Heart left ventricle (tissue), 16 donors: ENCODE data around the gene FAU. TPM values are rescaled to one million over a fixed set of nuclear protein-coding genes. Genes with fewer than 3 reads are reported as not detected.

ENCODE experiments used
- ATAC-seq, 4 donors: fragments of 200-7000 bp; cut with Tn5 transposase; one replicate each; pipeline ENCODE4 v1.9.1; 2020 to 2022; ENCODE audit warnings: moderate library complexity in 4 of 4, mild to moderate bottlenecking in 3 of 4, moderate number of reproducible peaks in 1 of 4
- DNase-seq, 5 donors: peaks; one replicate each; pipeline ENCODE4 v3.0.0-alpha.2; 2020
- H3K27ac ChIP-seq, 12 donors: fragments of 200-600 bp; sonication (generic) in 4 of 12; one replicate each; pipeline versions ENCODE4 v1.5.0 to v1.8.0; 2016 to 2022; ENCODE audit warnings: mild to moderate bottlenecking in 2 of 12
- H3K27me3 ChIP-seq, 9 donors: fragments of 200-600 bp; sonication (generic) in 2 of 9; one replicate each; pipeline versions ENCODE4 v1.5.1 to v1.8.0; 2016 to 2022; ENCODE audit warnings: mild to moderate bottlenecking in 3 of 9
- H3K36me3 ChIP-seq, 9 donors: fragments of 200-600 bp; sonication (generic) in 2 of 9; one replicate each; pipeline versions ENCODE4 v1.5.0 to v1.8.0; 2018 to 2022; ENCODE audit warnings: mild to moderate bottlenecking in 2 of 9
- H3K4me1 ChIP-seq, 12 donors: fragments of 200-600 bp; sonication (generic) in 4 of 12; one replicate each; pipeline versions ENCODE4 v1.5.0 to v1.8.0; 2016 to 2022; ENCODE audit warnings: mild to moderate bottlenecking in 3 of 12
- H3K4me3 ChIP-seq, 12 donors: fragments of 200-600 bp; sonication (generic) in 4 of 12; one replicate each; pipeline versions ENCODE4 v1.5.0 to v1.8.0; 2017 to 2022; ENCODE audit warnings: mild to moderate bottlenecking in 9 of 12, moderate library complexity in 4 of 12
- H3K9me3 ChIP-seq, 12 donors: fragments of 200-600 bp; sonication (generic) in 4 of 12; one replicate each; pipeline versions ENCODE4 v1.5.0 to v1.8.0; 2016 to 2022; ENCODE audit warnings: mild to moderate bottlenecking in 1 of 12
- POLR2A ChIP-seq, 2 donors: fragments of 450-650 bp; IDR thresholded peaks; one replicate each; pipeline ENCODE4 v1.6.1; 2017; ENCODE audit warnings: antibody characterized with exemption in 2 of 2, mild to moderate bottlenecking in 2 of 2, moderate library complexity in 2 of 2
- WGBS, 4 donors: extraction: QIAGEN DNeasy Blood & Tissue Kit in 2 of 4; methylation state at CpG; one replicate each; pipeline versions ENCODE4 v1.1.5 to v1.1.7; 2013 to 2018; 5-methylcytosine and 5-hydroxymethylcytosine counted together
- intact Hi-C, 10 donors: fragments of 100-400 bp; cut with DNase I; formaldehyde crosslinking; loops; one replicate each; pipeline versions ENCODE4 v1.11.1 to v1.14.2; 2022
- polyA plus RNA-seq, 2 donors: library from polyadenylated mRNA; stranded (reverse); fragments of 200-250 nt; gene quantifications; one replicate each; pipeline ENCODE4 v1.2.3, GENCODE V29; 2013
- total RNA-seq, 9 donors: library from RNA; depleted of rRNA in 2 of 9; stranded (reverse); fragments of >200 nt in 2 of 9; fragmentation: NEBNext Ultra II Directional in 3 of 9; extraction: Animal tissue kit (Norgen Biotek cat#: 25700) in 3 of 9; gene quantifications; one replicate each; pipeline versions ENCODE4 v1.1.0 to v1.2.4, GENCODE V29; 2016 to 2023
- TF ChIP-seq, protein P1 (sequence below), 12 donors: fragments of 200-600 bp; sonication (generic) in 4 of 12; IDR thresholded peaks; one replicate each; pipeline versions ENCODE4 v1.5.0 to v1.8.0; 2018 to 2022; ENCODE audit warnings: antibody characterized with exemption in 12 of 12, mild to moderate bottlenecking in 5 of 12
- donor health status: ischemic (EF 13 %, LVEDD 7.1; RV severe dilation, severe dysfunction).
- donor health status: healthy with polysubstance abuse.
- donor health status: DM: no; HTN: yes; CAD: no.
- donor health status: DM: no; HTN: no; CAD: no.
- donor health status: ischemic (EF 25% LVEDD 6.9; RV normal size, moderate dysfunction).
- donor health status: ischemic (EF 25% LVEDD 5.7; RV mildly dilated, moderate dysfunction).
- donor health status: healthy.
- donor health status: DM: yes; HTN: yes; CAD: no.
- donor health status: ischemic (EF 35%, LVEDD 5.7; RV mildly dilated, moderate dysfunction).
- donor health status: nonischemic (EF 11% LVEDD 7.7; RV severe dilation, severe dysfunction).
- donor health status: DM: yes; HTN: yes; CAD: no.
- donor health status: PGD.
- donor health status: ischemic (EF 29% LVEDD 5.4; RV normal size, mild dysfunction).
- donor health status: nonischemic (EF 23%, LVEDD 6.1; RV moderate dilation, normal function).

FAU gene
- total and polyA plus RNA-seq, 11 donors, result 388 to 1,119 (median 641) TPM

DNA sequence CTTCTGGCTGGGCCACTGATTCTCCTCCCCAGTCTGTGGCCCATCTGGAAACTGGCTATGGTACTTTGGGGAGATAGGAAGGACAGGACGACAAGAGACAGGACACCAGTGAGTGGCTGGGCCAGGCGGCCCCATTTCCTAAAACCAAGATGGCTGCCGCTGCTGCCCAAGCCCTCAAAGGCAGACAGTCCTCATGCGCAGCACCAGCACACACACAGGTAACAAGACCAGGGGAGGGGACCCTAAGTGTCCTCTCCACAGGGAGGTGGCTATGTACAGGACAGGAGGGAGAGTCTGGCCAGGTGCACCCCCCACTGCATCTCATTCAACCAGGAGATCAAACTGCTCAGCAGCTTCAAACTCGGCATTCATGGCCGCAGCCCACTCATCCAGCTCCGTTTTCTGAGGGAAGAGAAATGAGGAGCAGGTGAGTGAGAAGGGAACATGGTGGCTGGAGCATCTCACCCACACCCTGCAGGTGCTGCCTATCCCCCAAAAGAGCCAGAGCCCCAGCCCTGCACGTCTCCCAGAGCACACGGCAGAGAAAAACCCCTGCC, 43.1 kb downstream of the FAU start:
- ATAC-seq (no peak), DNase-seq (no peak)
- Histone ChIP-seq H3K4me1 (peaks cover 0 to 12% (median 5%) of the 10 kb centered on the region in 12 donors), H3K4me3 (no peak overlapping the region), H3K9me3 (no peaks in the 10 kb centered on the region), H3K27me3 (no peaks in the 10 kb centered on the region), H3K36me3 (no peaks in the 10 kb centered on the region), H3K27ac (peak overlapping the region in 1 of 12 donors; percentile 22)
- intact Hi-C loops, result no loop called here
- 88 to 96% (median 91%) methylated on average over 9 of the region's 9 CpGs for WGBS, 4 donors
- TF ChIP-seq, protein P1, sequence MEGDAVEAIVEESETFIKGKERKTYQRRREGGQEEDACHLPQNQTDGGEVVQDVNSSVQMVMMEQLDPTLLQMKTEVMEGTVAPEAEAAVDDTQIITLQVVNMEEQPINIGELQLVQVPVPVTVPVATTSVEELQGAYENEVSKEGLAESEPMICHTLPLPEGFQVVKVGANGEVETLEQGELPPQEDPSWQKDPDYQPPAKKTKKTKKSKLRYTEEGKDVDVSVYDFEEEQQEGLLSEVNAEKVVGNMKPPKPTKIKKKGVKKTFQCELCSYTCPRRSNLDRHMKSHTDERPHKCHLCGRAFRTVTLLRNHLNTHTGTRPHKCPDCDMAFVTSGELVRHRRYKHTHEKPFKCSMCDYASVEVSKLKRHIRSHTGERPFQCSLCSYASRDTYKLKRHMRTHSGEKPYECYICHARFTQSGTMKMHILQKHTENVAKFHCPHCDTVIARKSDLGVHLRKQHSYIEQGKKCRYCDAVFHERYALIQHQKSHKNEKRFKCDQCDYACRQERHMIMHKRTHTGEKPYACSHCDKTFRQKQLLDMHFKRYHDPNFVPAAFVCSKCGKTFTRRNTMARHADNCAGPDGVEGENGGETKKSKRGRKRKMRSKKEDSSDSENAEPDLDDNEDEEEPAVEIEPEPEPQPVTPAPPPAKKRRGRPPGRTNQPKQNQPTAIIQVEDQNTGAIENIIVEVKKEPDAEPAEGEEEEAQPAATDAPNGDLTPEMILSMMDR (IDR thresholded peaks at IDR 0.05), result no peak
- no peak for TF ChIP-seq POLR2A (IDR thresholded peaks at IDR 0.05)

DNA sequence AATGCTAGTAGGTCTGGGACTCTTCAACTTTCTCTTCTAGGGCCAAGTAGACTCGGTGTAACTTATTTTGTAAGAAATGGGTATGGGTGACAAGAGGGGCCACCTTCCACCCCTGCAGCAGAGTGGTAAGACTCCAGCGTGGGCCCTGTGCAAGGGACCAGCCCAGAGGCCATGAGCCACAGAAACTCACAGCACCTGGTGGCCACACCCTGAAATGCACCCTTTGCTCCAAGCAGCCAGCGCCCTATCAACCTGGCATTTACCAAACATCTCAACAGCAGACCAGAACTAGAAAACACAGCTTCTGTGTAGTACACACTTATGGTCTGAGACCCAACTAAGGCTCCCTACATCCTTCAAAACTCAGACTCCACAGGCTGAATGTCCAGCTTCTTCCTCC, 43.8 kb downstream of the FAU start:
- Histone ChIP-seq H3K9me3 (no peaks in the 10 kb centered on the region), H3K27ac (peak overlapping the region in 1 of 12 donors; percentile 22), H3K36me3 (no peaks in the 10 kb centered on the region), H3K4me1 (peaks cover 0 to 6% (median under 1%) of the 10 kb centered on the region in 12 donors), H3K27me3 (no peaks in the 10 kb centered on the region), H3K4me3 (no peak overlapping the region)
- WGBS, 4 donors, result 64 to 78% (median 68%) methylated on average over 2 to 3 of the region's 3 CpGs
- intact Hi-C loops, result no loop called here
- DNase-seq (no peak), ATAC-seq (peak in 3 of 4 donors; percentile 58 to 65 (median 65))
- TF ChIP-seq, protein P1 (IDR thresholded peaks at IDR 0.05), result peak; percentile 26 to 63 (median 42)
- no peak for TF ChIP-seq POLR2A (IDR thresholded peaks at IDR 0.05)

DNA sequence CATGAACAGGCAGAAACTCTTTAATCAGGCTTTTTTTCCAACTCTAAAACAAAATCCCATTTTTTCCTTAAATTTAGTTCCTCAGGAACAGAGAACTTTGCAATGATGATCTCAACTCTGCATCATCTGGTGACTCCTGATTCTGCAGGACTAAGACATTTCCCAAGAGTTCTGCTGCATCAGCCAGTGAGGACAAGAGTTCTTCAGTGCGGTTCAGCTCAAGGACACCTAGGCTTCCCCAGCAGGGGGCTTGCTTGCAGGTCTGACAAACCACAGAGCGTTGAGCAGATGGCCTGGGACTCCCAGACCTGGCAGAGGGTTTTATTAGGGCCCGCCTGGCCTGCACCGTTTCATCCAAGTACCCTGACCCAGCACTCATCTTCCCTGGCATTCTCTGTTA, 44.5 kb downstream of the FAU start:
- Histone ChIP-seq H3K27ac (peak overlapping the region in 1 of 12 donors; percentile 22), H3K4me1 (no peaks in the 10 kb centered on the region), H3K9me3 (no peaks in the 10 kb centered on the region), H3K27me3 (no peaks in the 10 kb centered on the region), H3K4me3 (no peak overlapping the region), H3K36me3 (no peaks in the 10 kb centered on the region)
- TF ChIP-seq, protein P1 (IDR thresholded peaks at IDR 0.05), result no peak
- TF ChIP-seq POLR2A (IDR thresholded peaks at IDR 0.05), result no peak
- no peak for ATAC-seq
- 71 to 87% (median 78%) methylated on average over 4 of the region's 4 CpGs for WGBS, 4 donors
- intact Hi-C loops, result no loop called here
- no peak for DNase-seq

DNA sequence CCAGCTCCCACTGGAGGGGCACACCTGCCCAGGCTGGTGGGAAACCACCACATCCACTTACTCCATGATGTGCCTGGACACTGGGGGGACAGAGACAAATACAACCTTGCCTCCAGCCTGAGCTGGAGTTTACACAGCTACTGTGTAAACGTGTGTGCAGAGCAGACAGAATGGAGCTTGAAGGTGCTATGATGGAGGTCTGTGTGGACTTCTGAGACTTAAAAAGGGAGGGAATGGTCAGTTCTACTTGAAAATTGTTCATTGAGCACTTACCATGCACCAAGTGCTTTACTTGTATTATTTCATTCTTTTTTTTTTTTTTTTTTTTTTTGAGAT, 49.3 kb downstream of the FAU start:
- intact Hi-C loops, result no loop called here
- no peak overlapping the region for H3K27ac ChIP-seq
- H3K4me3 ChIP-seq, result no peak overlapping the region
- DNase-seq (no peak), ATAC-seq (no peak)
- no peaks in the 10 kb centered on the region for H3K9me3 ChIP-seq
- no peaks in the 10 kb centered on the region for H3K36me3 ChIP-seq
- TF ChIP-seq POLR2A (IDR thresholded peaks at IDR 0.05), result no peak
- TF ChIP-seq, protein P1 (IDR thresholded peaks at IDR 0.05), result no peak
- 65 to 80% (median 67%) methylated on average over 1 of the region's 1 CpG for WGBS, 4 donors
- no peaks in the 10 kb centered on the region for H3K4me1 ChIP-seq
- no peaks in the 10 kb centered on the region for H3K27me3 ChIP-seq
